CD4-positive, alpha-beta memory T cell (primary cell): Measurements from ENCODE around the gene SCAMP4. TPM values are rescaled to one million over a fixed set of nuclear protein-coding genes. Genes with fewer than 3 reads are reported as not detected.
A peak's percentile ranks its signal among the peaks of the same experiment; 100 is the strongest.

Experiments used
- CTCF ChIA-PET: fragments of 350-600 bp; sonication (Branson Sonifier 250); formaldehyde crosslinking; loops from one replicate; lab custom pipeline; 2021; ENCODE audit warnings: inconsistent platforms; ENCODE audit not compliant: partially characterized antibody; lab: Charles Lee
- POLR2A ChIA-PET: fragments of 350-600 bp; sonication (Branson Sonifier 250); formaldehyde crosslinking; loops from one replicate; lab custom pipeline; 2021; ENCODE audit not compliant: partially characterized antibody; lab: Charles Lee
- DNase-seq, 5 donors: peaks; one replicate each; pipeline versions ENCODE4 v3.0.0 to v3.0.0-alpha.2; 2020 to 2022; ENCODE audit warnings: mixed read lengths in 1 of 5
- H3K27ac ChIP-seq: one replicate; pipeline ENCODE4 v1.7.0; 2013; ENCODE audit warnings: low read depth, low read length
- H3K27me3 ChIP-seq: 2 replicates; pipeline ENCODE4 v1.7.0; 2013; ENCODE audit warnings: mild to moderate bottlenecking, low read length, moderate library complexity; ENCODE audit not compliant: insufficient read depth
- H3K36me3 ChIP-seq: 2 replicates; pipeline ENCODE4 v1.7.0; 2013; ENCODE audit warnings: mild to moderate bottlenecking, low read length, moderate library complexity; ENCODE audit not compliant: insufficient read depth
- H3K4me1 ChIP-seq: 2 replicates; pipeline ENCODE4 v1.7.0; 2013; ENCODE audit warnings: mild to moderate bottlenecking, low read length, moderate library complexity; ENCODE audit not compliant: insufficient read depth
- H3K4me3 ChIP-seq, 2 donors: one replicate each; pipeline ENCODE4 v1.7.0; 2013; ENCODE audit warnings: low read length in 2 of 2, mild to moderate bottlenecking in 1 of 2
- H3K9me3 ChIP-seq, 2 donors: one replicate each; pipeline ENCODE4 v1.7.0; 2013; ENCODE audit warnings: low read length in 2 of 2, control low read depth in 1 of 2; ENCODE audit not compliant: control insufficient read depth in 1 of 2
- H3K27ac Mint-ChIP-seq, 7 donors: one replicate each; pipeline ENCODE4 v1.8.0; 2020 to 2021; ENCODE audit warnings: mixed read lengths in 7 of 7, mild to moderate bottlenecking in 6 of 7, inconsistent platforms in 3 of 7, moderate library complexity in 3 of 7
- H3K27me3 Mint-ChIP-seq, 2 donors: one replicate each; pipeline ENCODE4 v1.8.0; 2020 to 2021; ENCODE audit warnings: mixed read lengths in 2 of 2
- H3K36me3 Mint-ChIP-seq, 2 donors: one replicate each; pipeline ENCODE4 v1.8.0; 2020 to 2021; ENCODE audit warnings: mixed read lengths in 2 of 2, inconsistent platforms in 1 of 2, mild to moderate bottlenecking in 1 of 2
- H3K4me1 Mint-ChIP-seq, 4 donors: one replicate each; pipeline ENCODE4 v1.8.0; 2020 to 2021; ENCODE audit warnings: mixed read lengths in 4 of 4, mild to moderate bottlenecking in 1 of 4
- H3K4me3 Mint-ChIP-seq, 8 donors: one replicate each; pipeline ENCODE4 v1.8.0; 2020 to 2021; ENCODE audit warnings: mixed read lengths in 8 of 8, mild to moderate bottlenecking in 7 of 8, moderate library complexity in 6 of 8, inconsistent platforms in 3 of 8
- H3K9me3 Mint-ChIP-seq, 8 donors: one replicate each; pipeline ENCODE4 v1.8.0; 2020 to 2021; ENCODE audit warnings: mixed read lengths in 8 of 8, mild to moderate bottlenecking in 5 of 8, inconsistent platforms in 3 of 8, moderate library complexity in 1 of 8
- intact Hi-C: fragments of 100-400 bp; cut with micrococcal nuclease; formaldehyde crosslinking; loops from one replicate; pipeline ENCODE4 v1.15.1; 2023
- polyA plus RNA-seq, 2 donors: library from polyadenylated mRNA; unstranded; fragments of 300-500 nt; fragmentation: Illumina TruSeq; gene quantifications; one replicate each; pipeline ENCODE4 v1.2.3, GENCODE V29; 2021
- total RNA-seq, 2 experiments: library from RNA; stranded (reverse); gene quantifications; one replicate each; pipeline ENCODE4 v1.2.3, GENCODE V29; 2021

The SCAMP4 gene
- total and polyA plus RNA-seq, 4 experiments from 2014 or later = 9.8 to 29.1 (median 19.4) TPM

DNA sequence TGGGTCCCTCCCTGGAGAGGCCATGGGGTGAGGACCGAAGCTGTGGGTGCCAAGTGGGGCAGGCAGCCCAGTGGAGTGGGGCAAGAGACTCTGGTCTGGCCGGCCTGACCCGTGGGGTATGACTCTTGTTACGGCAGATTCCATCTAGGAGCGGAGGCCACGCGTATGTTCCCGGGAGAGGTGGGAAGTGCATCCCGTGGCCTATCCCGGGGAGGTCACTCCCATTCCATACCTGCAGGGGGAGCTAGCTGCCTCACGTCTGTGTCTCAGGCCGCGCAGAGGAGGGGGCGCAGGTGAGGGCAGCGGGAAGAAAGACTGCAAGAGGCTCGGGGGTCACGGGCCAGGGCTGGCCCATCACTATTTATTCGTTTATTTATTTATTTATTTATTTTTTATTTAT lies 40.7 kb downstream of the SCAMP4 start:
- Mint-ChIP-seq H3K4me3 (peak overlapping the region in 4 of 8 donors; percentile 17 to 73 (median 46)), H3K4me1 (peaks cover 16 to 64% (median 38%) of the 10 kb centered on the region in 4 donors), H3K9me3 (peaks cover 0 to 2% (median 0%) of the 10 kb centered on the region in 8 donors), H3K27ac (peak overlapping the region; percentile 48 to 83 (median 68)), H3K27me3 (no peaks in the 10 kb centered on the region), H3K36me3 (peaks cover 0 to 28% of the 10 kb centered on the region in 2 donors)
- no peaks in the 10 kb centered on the region for H3K9me3 ChIP-seq
- intact Hi-C loops = no loop called here
- POLR2A ChIA-PET = interaction anchor here (1.0 to 1.2 kb wide), 2 partner anchors 124 to 139 kb away, joined by 3 to 4 read pairs; no protein-coding TSS in a partner anchor
- H3K4me1 ChIP-seq = peaks cover 43% of the 10 kb centered on the region
- CTCF ChIA-PET = interaction anchor here (0.7 to 1.6 kb wide), 7 partner anchors 18 to 89 kb away, joined by 3 read pairs; no protein-coding TSS in a partner anchor
- no peak overlapping the region for H3K4me3 ChIP-seq
- no peaks in the 10 kb centered on the region for H3K27me3 ChIP-seq
- peak in 1 of 5 donors; percentile 31 for DNase-seq
- peaks cover 7% of the 10 kb centered on the region for H3K36me3 ChIP-seq
- H3K27ac ChIP-seq = no peak overlapping the region

DNA sequence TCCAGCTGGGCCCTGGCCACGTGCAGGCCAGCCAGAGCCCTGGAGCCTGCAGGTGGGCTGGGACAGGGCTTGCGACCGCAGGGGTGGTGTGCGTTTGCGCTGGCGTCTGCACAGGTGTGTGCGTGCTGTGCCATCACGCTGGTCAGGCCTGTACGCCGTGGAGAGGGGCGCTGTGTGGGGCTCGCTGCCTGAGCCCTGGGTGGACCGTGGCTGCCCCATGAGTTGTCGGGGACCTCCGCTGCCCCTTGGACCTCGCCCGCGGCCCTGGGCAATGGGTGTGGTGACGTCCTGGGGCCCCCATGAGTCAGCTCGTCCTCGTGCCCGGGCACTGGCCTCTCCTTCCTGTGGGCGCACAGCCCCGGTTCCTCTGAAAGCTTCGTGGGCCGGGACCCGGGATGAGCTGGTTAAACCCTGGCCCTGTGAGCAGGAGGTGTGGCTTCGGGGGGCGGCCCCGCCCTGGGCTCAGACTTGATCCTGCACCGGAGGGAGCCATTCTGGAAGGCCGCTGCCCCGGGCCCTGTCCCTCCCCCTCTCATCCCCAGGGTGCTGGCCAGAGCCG lies 42.5 kb downstream of the SCAMP4 start:
- intact Hi-C loops = no loop called here
- Histone ChIP-seq H3K9me3 (no peaks in the 10 kb centered on the region), H3K4me1 (peaks cover 43% of the 10 kb centered on the region), H3K27me3 (no peaks in the 10 kb centered on the region), H3K27ac (no peak overlapping the region), H3K4me3 (no peak overlapping the region), H3K36me3 (peaks cover 7% of the 10 kb centered on the region)
- CTCF ChIA-PET = no interaction called here
- Mint-ChIP-seq H3K36me3 (peaks cover 0 to 22% of the 10 kb centered on the region in 2 donors), H3K27me3 (no peaks in the 10 kb centered on the region), H3K9me3 (no peaks in the 10 kb centered on the region), H3K4me1 (peaks cover 16 to 72% (median 35%) of the 10 kb centered on the region in 4 donors), H3K27ac (no peak overlapping the region), H3K4me3 (no peak overlapping the region)
- POLR2A ChIA-PET = no interaction called here
- DNase-seq = no peak

DNA sequence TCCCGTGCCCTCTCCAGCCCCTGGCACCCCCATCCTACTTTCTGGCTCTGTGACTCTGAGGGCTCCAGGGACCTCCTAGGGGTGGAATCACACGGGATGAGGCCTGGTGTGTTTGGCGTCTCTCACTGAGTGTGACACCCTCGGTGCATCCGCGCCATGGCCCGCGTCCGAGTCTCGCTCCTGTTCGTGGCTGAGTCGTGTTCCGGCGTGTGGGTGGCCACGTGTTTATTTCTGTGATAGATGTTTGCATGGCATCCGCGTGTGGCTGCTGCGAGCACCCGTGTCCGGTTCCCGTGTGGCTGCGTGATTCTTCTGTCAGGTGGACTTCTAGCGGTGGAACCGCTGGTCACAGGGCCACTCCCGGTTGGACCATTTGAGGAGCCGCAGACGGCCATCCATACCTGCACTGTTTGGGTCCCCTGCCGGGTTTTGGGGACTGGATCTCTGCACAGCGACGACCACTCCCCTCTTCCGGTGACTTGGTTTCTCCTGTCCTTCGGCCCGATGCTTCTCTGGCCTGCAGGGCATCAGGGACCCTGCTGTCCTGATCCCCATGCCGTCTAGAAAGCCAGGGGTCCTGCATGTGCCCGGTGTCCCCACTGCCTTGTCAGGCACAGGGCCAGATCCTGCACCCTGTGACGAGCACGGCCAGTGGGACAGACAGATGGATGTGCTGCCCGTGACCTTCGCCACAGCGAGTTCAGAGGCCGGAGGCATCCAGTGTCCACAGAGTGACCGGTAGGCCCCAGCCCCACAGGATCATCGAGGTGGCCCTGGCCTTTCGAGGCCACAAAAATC lies 44.3 kb downstream of the SCAMP4 start:
- H3K9me3 ChIP-seq = no peaks in the 10 kb centered on the region
- H3K4me1 ChIP-seq = peaks cover 28% of the 10 kb centered on the region
- H3K9me3 Mint-ChIP-seq = no peaks in the 10 kb centered on the region
- peaks cover 14% of the 10 kb centered on the region for H3K36me3 ChIP-seq
- H3K27me3 Mint-ChIP-seq = no peaks in the 10 kb centered on the region
- H3K27ac Mint-ChIP-seq = peak overlapping the region in 3 of 7 donors; percentile 38 to 86 (median 74)
- no peak overlapping the region for H3K4me3 ChIP-seq
- DNase-seq = no peak
- H3K27me3 ChIP-seq = no peaks in the 10 kb centered on the region
- CTCF ChIA-PET = no interaction called here
- POLR2A ChIA-PET = no interaction called here
- H3K36me3 Mint-ChIP-seq = peaks cover 0 to 15% of the 10 kb centered on the region in 2 donors
- intact Hi-C loops = no loop called here
- peak overlapping the region in 4 of 8 donors; percentile 10 to 59 (median 31) for H3K4me3 Mint-ChIP-seq
- H3K27ac ChIP-seq = no peak overlapping the region
- H3K4me1 Mint-ChIP-seq = peaks cover 10 to 60% (median 26%) of the 10 kb centered on the region in 4 donors

DNA sequence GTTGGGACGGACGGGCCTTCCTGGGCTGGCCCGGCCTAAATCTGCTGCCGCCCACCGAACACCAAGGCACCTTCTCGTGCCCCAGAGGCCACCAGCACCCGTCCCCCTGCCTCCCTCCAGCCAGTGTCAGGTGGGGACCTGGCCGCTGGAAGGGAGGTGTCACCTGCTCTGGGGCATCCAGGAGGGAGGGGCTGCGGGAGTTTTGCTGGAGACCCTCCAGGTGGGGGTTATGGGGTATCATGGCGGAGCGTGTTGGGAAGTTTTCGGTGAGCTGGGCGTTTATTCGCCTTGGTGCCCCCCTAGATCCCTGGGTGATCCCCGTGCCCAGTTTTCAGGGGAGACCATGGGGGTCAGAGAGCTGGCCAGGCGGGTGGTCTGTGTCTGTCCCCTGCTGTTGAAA lies 45.4 kb downstream of the SCAMP4 start:
- ChIA-PET CTCF (no interaction called here), POLR2A (no interaction called here)
- Mint-ChIP-seq H3K27me3 (no peaks in the 10 kb centered on the region), H3K4me1 (peaks cover 10 to 56% (median 24%) of the 10 kb centered on the region in 4 donors), H3K27ac (peak overlapping the region in 1 of 7 donors; percentile 52), H3K9me3 (no peaks in the 10 kb centered on the region), H3K36me3 (peaks cover 0 to 15% of the 10 kb centered on the region in 2 donors), H3K4me3 (peak overlapping the region in 1 of 8 donors; percentile 54)
- H3K4me1 ChIP-seq = peaks cover 18% of the 10 kb centered on the region
- H3K36me3 ChIP-seq = peaks cover 14% of the 10 kb centered on the region
- H3K27ac ChIP-seq = no peak overlapping the region
- no peaks in the 10 kb centered on the region for H3K9me3 ChIP-seq
- no peak for DNase-seq
- intact Hi-C loops = no loop called here
- H3K27me3 ChIP-seq = no peaks in the 10 kb centered on the region
- H3K4me3 ChIP-seq = no peak overlapping the region

DNA sequence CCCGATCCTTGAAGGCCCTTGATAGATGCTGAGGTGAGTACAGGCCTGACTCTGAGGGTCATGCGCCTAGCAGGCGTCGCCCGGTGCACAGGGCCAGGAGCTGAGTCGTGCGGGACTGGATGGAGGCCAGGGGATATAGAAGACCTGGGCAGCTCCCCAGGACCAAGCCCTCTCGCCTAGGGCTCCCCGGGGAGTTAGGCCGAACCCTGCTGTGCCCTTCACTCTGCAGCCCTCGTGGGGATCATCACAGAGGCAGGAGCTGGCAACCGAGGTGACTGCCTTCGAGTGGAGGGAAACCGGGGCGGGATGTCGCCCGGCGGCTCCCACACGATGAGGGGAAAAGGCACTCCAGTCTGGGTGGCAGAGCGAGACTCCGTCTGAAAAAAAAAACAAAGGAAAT lies 47.4 kb downstream of the SCAMP4 start:
- intact Hi-C loops = no loop called here
- no peak overlapping the region for H3K4me3 ChIP-seq
- peaks cover 10% of the 10 kb centered on the region for H3K4me1 ChIP-seq
- Mint-ChIP-seq H3K4me3 (no peak overlapping the region), H3K9me3 (no peaks in the 10 kb centered on the region), H3K27ac (peak overlapping the region in 2 of 7 donors; percentile 12 to 58), H3K27me3 (no peaks in the 10 kb centered on the region), H3K4me1 (peaks cover 6 to 55% (median 19%) of the 10 kb centered on the region in 4 donors), H3K36me3 (peaks cover 0 to 11% of the 10 kb centered on the region in 2 donors)
- no peaks in the 10 kb centered on the region for H3K27me3 ChIP-seq
- H3K36me3 ChIP-seq = peaks cover 14% of the 10 kb centered on the region
- no peak for DNase-seq
- ChIA-PET CTCF (no interaction called here), POLR2A (no interaction called here)
- H3K9me3 ChIP-seq = no peaks in the 10 kb centered on the region
- H3K27ac ChIP-seq = no peak overlapping the region

DNA sequence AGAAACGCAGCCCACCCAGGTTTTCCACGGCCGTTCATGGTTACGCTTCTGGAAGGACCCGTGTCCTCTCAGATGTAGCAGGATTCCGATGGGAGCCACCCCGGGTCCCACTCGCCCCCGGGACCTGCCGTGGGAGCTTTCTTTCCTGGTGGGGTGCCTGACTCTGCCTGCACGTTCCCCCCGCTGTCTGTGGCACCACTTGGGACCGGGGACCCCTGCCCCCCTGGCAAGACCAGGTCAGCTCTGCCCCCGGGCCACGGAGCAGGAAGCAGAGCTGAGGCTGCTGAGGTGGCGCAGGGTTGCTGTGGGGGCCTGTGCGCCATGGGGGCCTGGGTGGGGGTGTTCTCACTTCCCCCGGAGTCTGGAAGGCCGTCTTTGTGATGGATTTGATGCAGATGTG lies 47.8 kb downstream of the SCAMP4 start:
- no peaks in the 10 kb centered on the region for H3K27me3 Mint-ChIP-seq
- intact Hi-C loops = no loop called here
- peak overlapping the region in 1 of 7 donors; percentile 58 for H3K27ac Mint-ChIP-seq
- no peak overlapping the region for H3K27ac ChIP-seq
- H3K4me1 ChIP-seq = peaks cover 10% of the 10 kb centered on the region
- no peak for DNase-seq
- no peaks in the 10 kb centered on the region for H3K9me3 ChIP-seq
- no peak overlapping the region for H3K4me3 Mint-ChIP-seq
- ChIA-PET POLR2A (interaction anchor here (1.5 kb wide), 1 partner anchor 11 kb away, joined by 5 read pairs; no protein-coding TSS in a partner anchor), CTCF (no interaction called here)
- H3K4me3 ChIP-seq = no peak overlapping the region
- H3K27me3 ChIP-seq = no peaks in the 10 kb centered on the region
- H3K36me3 ChIP-seq = peaks cover 14% of the 10 kb centered on the region
- peaks cover 6 to 57% (median 19%) of the 10 kb centered on the region in 4 donors for H3K4me1 Mint-ChIP-seq
- no peaks in the 10 kb centered on the region for H3K9me3 Mint-ChIP-seq
- peaks cover 0 to 11% of the 10 kb centered on the region in 2 donors for H3K36me3 Mint-ChIP-seq

DNA sequence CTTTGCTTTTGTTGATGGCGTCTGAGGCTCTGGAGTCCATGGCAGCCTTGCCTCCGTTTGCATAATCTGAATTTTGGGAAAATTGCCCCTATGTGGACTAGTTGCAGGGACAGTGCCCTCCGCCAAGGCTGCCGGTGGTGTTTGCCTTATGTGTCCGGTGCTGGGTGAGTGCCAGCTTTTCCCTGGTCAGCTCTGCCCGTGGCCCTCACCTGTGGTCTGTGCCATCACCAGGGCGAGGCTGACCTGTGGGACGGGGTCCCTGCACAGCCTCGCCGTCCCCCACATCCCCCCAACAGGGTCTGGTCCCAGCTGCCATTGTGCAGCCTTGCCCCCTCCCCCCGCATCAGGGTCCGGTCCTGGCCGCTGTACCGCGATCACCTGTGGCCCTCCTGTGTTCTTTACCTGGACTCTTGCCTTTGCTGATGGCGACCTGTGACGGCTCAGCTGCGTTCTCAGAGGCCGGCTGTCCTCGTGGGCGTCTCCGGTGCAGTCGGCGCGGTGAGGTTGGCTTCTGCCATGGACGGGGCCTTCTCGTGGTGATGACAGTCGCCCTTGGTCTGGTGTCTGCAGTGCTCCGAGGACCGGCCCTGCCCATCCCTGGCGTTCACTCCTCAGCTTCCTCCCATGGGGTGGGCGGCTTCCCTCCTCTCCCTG lies 48.4 kb downstream of the SCAMP4 start:
- H3K27ac ChIP-seq = no peak overlapping the region
- peaks cover 7% of the 10 kb centered on the region for H3K4me1 ChIP-seq
- H3K36me3 Mint-ChIP-seq = peaks cover 0 to 11% of the 10 kb centered on the region in 2 donors
- no peak overlapping the region for H3K4me3 ChIP-seq
- DNase-seq = no peak
- no peaks in the 10 kb centered on the region for H3K27me3 Mint-ChIP-seq
- no peaks in the 10 kb centered on the region for H3K9me3 Mint-ChIP-seq
- ChIA-PET POLR2A (interaction anchor here (1.5 kb wide), 1 partner anchor 11 kb away, joined by 5 read pairs; no protein-coding TSS in a partner anchor), CTCF (no interaction called here)
- peak overlapping the region in 1 of 8 donors; percentile 17 for H3K4me3 Mint-ChIP-seq
- intact Hi-C loops = no loop called here
- peak overlapping the region in 1 of 7 donors; percentile 16 for H3K27ac Mint-ChIP-seq
- no peaks in the 10 kb centered on the region for H3K9me3 ChIP-seq
- peaks cover 14% of the 10 kb centered on the region for H3K36me3 ChIP-seq
- no peaks in the 10 kb centered on the region for H3K27me3 ChIP-seq
- peaks cover 6 to 54% (median 17%) of the 10 kb centered on the region in 4 donors for H3K4me1 Mint-ChIP-seq
